Activated CD8-positive, alpha-beta T cell treated with anti-CD3 and anti-CD28 coated beads for 36 hours (primary cell): ENCODE data around the gene PFN4. TPM values are rescaled to one million over a fixed set of nuclear protein-coding genes. Genes with fewer than 3 reads are reported as not detected.
"Not testable (repeated sequence)": the region's sequence is repeated elsewhere in the genome, so short reads cannot be mapped to it uniquely, and the experiment has no call there.

Experiments used
- ATAC-seq: fragments of 200-7000 bp; cut with Tn5 transposase; one replicate; pipeline ENCODE4 v1.10.0; 2021; ENCODE audit warnings: mild to moderate bottlenecking, moderate library complexity
- CTCF ChIA-PET: fragments of 350-600 bp; sonication (Branson Sonifier 250); formaldehyde crosslinking; loops from one replicate; lab custom pipeline; 2021; ENCODE audit warnings: antibody characterized with exemption; lab: Charles Lee
- POLR2A ChIA-PET: fragments of 350-600 bp; sonication (Branson Sonifier 250); formaldehyde crosslinking; loops from one replicate; lab custom pipeline; 2021; ENCODE audit warnings: antibody characterized with exemption; lab: Charles Lee
- DNase-seq: peaks from one replicate; pipeline ENCODE4 v3.0.0-alpha.2; 2020
- H3K27ac Mint-ChIP-seq: one replicate; pipeline ENCODE4 v1.8.0; 2021; ENCODE audit warnings: mild to moderate bottlenecking, mixed read lengths
- H3K27me3 Mint-ChIP-seq: one replicate; pipeline ENCODE4 v1.8.0; 2021; ENCODE audit warnings: mixed read lengths
- H3K36me3 Mint-ChIP-seq: one replicate; pipeline ENCODE4 v1.8.0; 2021; ENCODE audit warnings: low read depth, mixed read lengths
- H3K4me1 Mint-ChIP-seq: one replicate; pipeline ENCODE4 v1.8.0; 2021; ENCODE audit warnings: low read depth, mixed read lengths
- H3K4me3 Mint-ChIP-seq: one replicate; pipeline ENCODE4 v1.8.0; 2021; ENCODE audit warnings: mild to moderate bottlenecking, moderate library complexity, mixed read lengths
- H3K9me3 Mint-ChIP-seq: one replicate; pipeline ENCODE4 v1.8.0; 2021; ENCODE audit warnings: mixed read lengths
- intact Hi-C: fragments of 100-400 bp; cut with micrococcal nuclease; formaldehyde crosslinking; loops from one replicate; pipeline ENCODE4 v1.10.0; 2022
- total RNA-seq, 2 experiments: library from RNA; stranded (reverse); gene quantifications; one replicate each; pipeline ENCODE4 v1.2.3, GENCODE V29; 2021
- TF ChIP-seq, protein P1 (sequence below): fragments of 200-600 bp; IDR thresholded peaks from one replicate; pipeline ENCODE4 v1.8.0; 2022; ENCODE audit warnings: antibody characterized with exemption, mild to moderate bottlenecking

Gene PFN4
- total RNA-seq, 2 experiments from 2014 or later: not detected

DNA sequence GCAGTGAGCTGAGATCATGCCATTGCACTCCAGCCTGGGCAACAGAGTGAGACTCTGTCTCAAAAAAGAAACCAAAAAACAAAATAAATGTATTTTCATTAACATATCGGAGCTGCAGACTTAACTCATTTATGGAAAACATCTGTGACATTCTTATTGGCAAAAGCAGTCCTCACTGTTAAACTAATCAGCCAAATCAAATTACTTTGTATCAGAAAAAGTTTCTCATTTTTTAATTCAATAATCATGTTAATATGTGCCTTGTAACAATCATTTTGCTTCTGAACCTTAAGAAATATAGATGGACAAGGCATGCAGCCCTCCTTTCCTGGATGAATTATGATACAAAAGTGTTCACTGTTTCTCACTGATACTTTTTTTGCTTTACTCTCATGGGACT lies 20.5 kb downstream of the PFN4 start:
- no peaks in the 10 kb centered on the region for H3K27me3 Mint-ChIP-seq
- ChIA-PET CTCF (interaction anchor here (1.0 to 1.4 kb wide), 2 partner anchors 19 to 278 kb away, joined by 5 to 10 read pairs; partner anchors contain the start of gene TP53I3), POLR2A (no interaction called here)
- peaks cover 14% of the 10 kb centered on the region for H3K9me3 Mint-ChIP-seq
- no peak for ATAC-seq
- H3K4me1 Mint-ChIP-seq: no peaks in the 10 kb centered on the region
- peaks cover 13% of the 10 kb centered on the region for H3K36me3 Mint-ChIP-seq
- H3K4me3 Mint-ChIP-seq: no peak overlapping the region
- intact Hi-C loops: no loop called here
- TF ChIP-seq, protein P1, sequence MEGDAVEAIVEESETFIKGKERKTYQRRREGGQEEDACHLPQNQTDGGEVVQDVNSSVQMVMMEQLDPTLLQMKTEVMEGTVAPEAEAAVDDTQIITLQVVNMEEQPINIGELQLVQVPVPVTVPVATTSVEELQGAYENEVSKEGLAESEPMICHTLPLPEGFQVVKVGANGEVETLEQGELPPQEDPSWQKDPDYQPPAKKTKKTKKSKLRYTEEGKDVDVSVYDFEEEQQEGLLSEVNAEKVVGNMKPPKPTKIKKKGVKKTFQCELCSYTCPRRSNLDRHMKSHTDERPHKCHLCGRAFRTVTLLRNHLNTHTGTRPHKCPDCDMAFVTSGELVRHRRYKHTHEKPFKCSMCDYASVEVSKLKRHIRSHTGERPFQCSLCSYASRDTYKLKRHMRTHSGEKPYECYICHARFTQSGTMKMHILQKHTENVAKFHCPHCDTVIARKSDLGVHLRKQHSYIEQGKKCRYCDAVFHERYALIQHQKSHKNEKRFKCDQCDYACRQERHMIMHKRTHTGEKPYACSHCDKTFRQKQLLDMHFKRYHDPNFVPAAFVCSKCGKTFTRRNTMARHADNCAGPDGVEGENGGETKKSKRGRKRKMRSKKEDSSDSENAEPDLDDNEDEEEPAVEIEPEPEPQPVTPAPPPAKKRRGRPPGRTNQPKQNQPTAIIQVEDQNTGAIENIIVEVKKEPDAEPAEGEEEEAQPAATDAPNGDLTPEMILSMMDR: no peak
- no peak overlapping the region for H3K27ac Mint-ChIP-seq
- DNase-seq: no peak

DNA sequence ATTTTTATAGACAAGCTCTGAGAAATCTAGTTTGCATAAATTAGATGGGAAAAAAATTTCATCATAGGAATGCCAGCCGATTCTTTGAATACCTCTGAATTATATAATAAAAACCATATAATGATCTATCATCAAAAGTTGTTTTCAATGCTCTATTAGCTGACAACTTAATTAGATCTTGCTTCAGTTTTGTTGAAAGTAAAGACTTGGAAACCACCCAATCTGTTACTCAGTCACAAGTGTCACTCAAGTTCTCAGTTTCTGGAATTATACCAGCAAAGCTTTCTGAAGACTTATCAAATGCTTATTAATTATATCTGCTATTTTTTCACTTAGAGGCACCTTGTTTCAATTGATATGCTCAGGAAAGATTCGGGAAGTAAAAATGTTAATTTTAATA lies 21.1 kb downstream of the PFN4 start:
- POLR2A ChIA-PET: interaction anchor here (1.2 kb wide), 1 partner anchor 9 kb away, joined by 3 read pairs; no protein-coding TSS in a partner anchor
- H3K4me3 Mint-ChIP-seq: no peak overlapping the region
- intact Hi-C loops: no loop called here
- H3K9me3 Mint-ChIP-seq: peaks cover 8% of the 10 kb centered on the region
- ATAC-seq (no peak), DNase-seq (no peak)
- TF ChIP-seq, protein P1: no peak
- H3K4me1 Mint-ChIP-seq: no peaks in the 10 kb centered on the region
- no peaks in the 10 kb centered on the region for H3K27me3 Mint-ChIP-seq
- H3K27ac Mint-ChIP-seq: no peak overlapping the region
- CTCF ChIA-PET: interaction anchor here (0.7 to 1.0 kb wide), 3 partner anchors 16 to 277 kb away, joined by 3 to 5 read pairs (median 3); partner anchors contain the start of gene TP53I3
- H3K36me3 Mint-ChIP-seq: peaks cover 13% of the 10 kb centered on the region

DNA sequence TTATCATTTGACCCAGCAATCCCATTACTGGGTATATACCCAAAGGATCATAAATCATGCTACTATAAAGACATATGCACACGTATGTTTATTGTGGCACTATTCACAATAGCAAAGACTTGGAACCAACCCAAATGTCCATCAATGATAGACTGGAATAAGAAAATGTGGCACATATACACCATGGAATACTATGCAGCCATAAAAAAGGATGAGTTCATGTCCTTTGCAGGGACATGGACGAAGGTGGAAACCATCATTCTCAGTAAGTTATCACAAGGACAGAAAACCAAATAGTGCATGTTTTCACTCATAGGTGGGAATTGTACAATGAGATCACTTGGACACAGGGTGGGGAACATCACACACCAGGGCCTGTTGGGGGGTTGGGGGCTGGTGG lies 22.4 kb downstream of the PFN4 start:
- CTCF ChIA-PET, H3K4me3 Mint-ChIP-seq: not testable (repeated sequence)

DNA sequence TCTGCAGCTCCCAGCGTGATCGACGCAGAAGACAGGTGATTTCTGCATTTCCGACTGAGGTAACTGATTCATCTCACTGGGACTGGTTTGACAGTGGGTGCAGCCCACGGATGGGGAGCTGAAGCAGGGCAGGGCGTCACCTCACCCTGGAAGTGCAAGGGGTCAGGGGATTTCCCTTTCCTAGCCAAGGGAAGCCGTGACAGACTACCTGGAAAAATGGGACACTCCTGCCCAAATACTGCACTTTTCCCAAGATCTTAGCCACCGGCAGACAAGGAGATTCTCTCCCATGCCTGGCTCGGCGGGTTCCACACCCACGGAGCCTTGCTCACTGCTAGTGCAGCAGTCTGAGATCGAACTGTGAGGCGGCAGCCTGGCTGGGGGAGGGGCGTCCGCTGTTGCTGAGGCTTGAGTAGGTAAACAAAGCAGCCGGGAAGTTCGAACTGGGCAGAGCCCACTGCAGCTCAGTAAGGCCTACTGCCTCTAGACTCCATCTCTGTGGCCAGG lies 27.9 kb downstream of the PFN4 start:
- H3K27me3 Mint-ChIP-seq, DNase-seq, intact Hi-C loops, ATAC-seq, H3K4me1 Mint-ChIP-seq, H3K4me3 Mint-ChIP-seq, H3K27ac Mint-ChIP-seq, POLR2A ChIA-PET, H3K9me3 Mint-ChIP-seq: not testable (repeated sequence)
- CTCF ChIA-PET: interaction anchor here (3.1 kb wide), 1 partner anchor 11 kb away, joined by 19 read pairs; the partner anchor contains the start of gene TP53I3
- peaks cover 13% of the 10 kb centered on the region for H3K36me3 Mint-ChIP-seq

More for the DNA sequence above, 22.4 kb downstream of the PFN4 start:
- intact Hi-C loops, H3K27me3 Mint-ChIP-seq, H3K4me1 Mint-ChIP-seq, H3K9me3 Mint-ChIP-seq, POLR2A ChIA-PET, DNase-seq, ATAC-seq, H3K27ac Mint-ChIP-seq: not testable (repeated sequence)
- H3K36me3 Mint-ChIP-seq: peaks cover 20% of the 10 kb centered on the region

DNA sequence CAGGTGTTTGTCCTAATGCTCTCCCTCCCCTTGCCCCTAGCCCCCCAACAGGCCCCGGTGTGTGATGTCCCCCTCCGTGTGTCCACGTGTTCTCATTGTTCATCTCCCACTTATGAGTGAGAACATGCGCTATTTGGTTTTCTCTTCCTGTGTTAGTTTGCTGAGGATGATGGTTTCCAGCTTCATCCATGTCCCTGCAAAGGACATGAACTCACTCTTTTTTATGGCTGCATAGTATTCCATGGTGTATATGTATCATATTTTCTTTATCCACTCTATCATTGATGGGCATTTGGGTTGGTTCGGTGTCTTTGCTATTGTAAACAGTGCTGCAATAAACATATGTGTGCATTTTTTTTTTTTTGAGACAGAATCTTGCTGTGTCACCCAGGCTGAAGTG lies 29.9 kb downstream of the PFN4 start:
- DNase-seq, intact Hi-C loops, H3K27ac Mint-ChIP-seq, CTCF ChIA-PET, H3K4me3 Mint-ChIP-seq, H3K9me3 Mint-ChIP-seq, H3K27me3 Mint-ChIP-seq, H3K4me1 Mint-ChIP-seq, ATAC-seq, POLR2A ChIA-PET: not testable (repeated sequence)
- H3K36me3 Mint-ChIP-seq: peaks cover 11% of the 10 kb centered on the region

DNA sequence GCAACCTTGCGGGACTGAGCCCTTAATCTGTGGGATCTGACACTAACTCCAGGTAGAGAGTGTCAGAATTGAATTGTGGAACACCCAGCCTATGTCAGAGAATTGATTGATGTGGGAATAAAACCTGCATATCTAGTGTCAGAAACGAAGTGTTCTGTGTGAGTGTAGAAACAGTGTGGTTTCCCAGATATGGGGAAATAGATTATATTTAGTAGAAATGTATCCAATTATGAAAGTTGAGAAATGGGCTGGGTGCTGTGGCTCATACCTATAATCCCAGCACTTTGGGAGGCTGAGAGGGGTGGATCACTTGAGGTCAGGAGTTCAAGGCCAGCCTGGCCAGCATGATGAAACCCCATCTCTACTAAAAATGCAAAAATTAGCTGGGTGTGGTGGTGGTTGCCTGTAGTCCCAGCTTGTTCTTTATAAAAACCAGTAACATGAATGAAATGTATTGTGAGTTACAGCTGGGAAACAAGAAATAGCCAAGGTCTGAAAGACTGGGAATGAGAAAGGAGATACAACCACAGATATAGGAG lies 34.2 kb downstream of the PFN4 start:
- ChIA-PET POLR2A (no interaction called here), CTCF (no interaction called here)
- H3K27ac Mint-ChIP-seq: no peak overlapping the region
- no peaks in the 10 kb centered on the region for H3K9me3 Mint-ChIP-seq
- intact Hi-C loops: no loop called here
- no peak for ATAC-seq
- H3K4me1 Mint-ChIP-seq: peaks cover 9% of the 10 kb centered on the region
- no peak overlapping the region for H3K4me3 Mint-ChIP-seq
- H3K27me3 Mint-ChIP-seq: no peaks in the 10 kb centered on the region
- DNase-seq: no peak
- H3K36me3 Mint-ChIP-seq: peaks cover 5% of the 10 kb centered on the region
- TF ChIP-seq, protein P1: no peak
